ENCODE measurements around the gene ZFAND2B.
"Not testable (repeated sequence)": the region's sequence is repeated elsewhere in the genome, so short reads cannot be mapped to it uniquely, and the experiment has no call there.

The ZFAND2B gene

DNA sequence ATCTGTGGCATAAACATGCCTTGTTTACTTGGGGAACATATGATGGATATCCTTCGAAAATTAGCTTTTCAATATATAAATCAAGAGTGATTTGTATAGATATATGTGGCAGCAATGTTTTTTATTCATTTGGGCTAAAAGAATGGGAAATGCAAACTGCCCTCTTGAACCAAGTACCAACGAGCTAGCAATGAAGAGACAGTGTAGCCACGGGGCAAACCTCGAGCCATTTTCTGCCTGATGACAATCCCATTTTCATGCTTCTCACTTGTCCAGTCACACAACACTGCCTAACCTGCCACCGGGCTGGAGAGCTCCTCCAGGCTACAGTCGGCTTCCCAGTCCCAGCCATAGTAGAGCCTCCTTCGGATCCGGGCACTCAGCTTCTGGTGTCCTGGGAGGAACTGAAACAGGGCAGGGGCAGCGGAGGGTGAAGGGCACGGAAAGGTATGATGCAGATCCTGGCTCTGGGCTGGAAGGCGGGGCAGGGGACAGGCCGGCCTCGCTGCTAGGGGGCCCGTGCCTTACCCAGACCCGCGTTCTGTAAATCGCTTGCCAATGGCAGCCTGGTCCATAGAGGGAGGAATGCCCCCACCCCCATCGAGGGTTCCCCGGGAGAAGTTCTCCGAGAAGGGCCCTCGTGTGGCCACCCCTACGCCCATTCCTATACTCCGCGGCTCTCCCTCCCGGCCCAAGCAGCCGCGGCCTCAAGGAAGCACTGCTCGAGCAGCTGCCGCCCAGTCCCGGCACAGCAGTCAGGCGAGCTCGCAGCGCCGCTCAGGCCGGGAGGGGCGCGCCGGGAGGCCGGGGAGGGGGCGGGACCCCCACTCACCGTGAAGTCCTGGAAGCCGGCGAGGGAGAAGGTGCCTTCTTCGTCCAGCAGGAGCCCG, 30.4 kb upstream of the ZFAND2B start:
- peak; percentile 66 for DNase-seq (ENCODE audit: low spot score)

GRCh38 chr2:219176818-219177551, 29.6 kb upstream of the ZFAND2B start, which contains the start of gene CNPPD1:
Gene CNPPD1, minus strand, starts transcription at chr2:219176925. Its CDS starts 97 bp downstream, at chr2:219176828.
- DNase-seq (ENCODE audit: low spot score): peak; percentile 94

- peak; percentile 100 for DNase-seq (ENCODE audit: low spot score)
Observed at GRCh38 chr2:219177552-219178376, 28.8 kb upstream of the ZFAND2B start, which contains the start of gene RETREG2. Gene RETREG2, plus strand, starts transcription at chr2:219178275. Its CDS starts 78 bp downstream, at chr2:219178353.

GRCh38 chr2:219178377-219179175, 28.0 kb upstream of the ZFAND2B start:
- peak; percentile 67 for DNase-seq (ENCODE audit: low spot score)

- no peak for DNase-seq (ENCODE audit: low spot score)
Observed at GRCh38 chr2:219179601-219180465, 26.7 kb upstream of the ZFAND2B start.

- DNase-seq (ENCODE audit: low spot score): no peak
Observed at GRCh38 chr2:219180961-219181360, 25.6 kb upstream of the ZFAND2B start.

GRCh38 chr2:219181531-219181930, 25.1 kb upstream of the ZFAND2B start:
- DNase-seq (ENCODE audit: low spot score): no peak

DNA sequence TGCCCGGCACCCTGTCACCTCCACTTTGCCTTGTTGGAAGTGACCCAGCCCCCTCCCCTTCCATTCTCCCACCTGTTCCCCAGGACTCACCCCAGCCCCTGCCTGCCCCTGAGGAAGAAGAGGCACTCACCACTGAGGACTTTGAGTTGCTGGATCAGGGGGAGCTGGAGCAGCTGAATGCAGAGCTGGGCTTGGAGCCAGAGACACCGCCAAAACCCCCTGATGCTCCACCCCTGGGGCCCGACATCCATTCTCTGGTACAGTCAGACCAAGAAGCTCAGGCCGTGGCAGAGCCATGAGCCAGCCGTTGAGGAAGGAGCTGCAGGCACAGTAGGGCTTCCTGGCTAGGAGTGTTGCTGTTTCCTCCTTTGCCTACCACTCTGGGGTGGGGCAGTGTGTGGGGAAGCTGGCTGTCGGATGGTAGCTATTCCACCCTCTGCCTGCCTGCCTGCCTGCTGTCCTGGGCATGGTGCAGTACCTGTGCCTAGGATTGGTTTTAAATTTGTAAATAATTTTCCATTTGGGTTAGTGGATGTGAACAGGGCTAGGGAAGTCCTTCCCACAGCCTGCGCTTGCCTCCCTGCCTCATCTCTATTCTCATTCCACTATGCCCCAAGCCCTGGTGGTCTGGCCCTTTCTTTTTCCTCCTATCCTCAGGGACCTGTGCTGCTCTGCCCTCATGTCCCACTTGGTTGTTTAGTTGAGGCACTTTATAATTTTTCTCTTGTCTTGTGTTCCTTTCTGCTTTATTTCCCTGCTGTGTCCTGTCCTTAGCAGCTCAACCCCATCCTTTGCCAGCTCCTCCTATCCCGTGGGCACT, 24.0 kb upstream of the ZFAND2B start:
- no peak for DNase-seq (ENCODE audit: low spot score)

DNA sequence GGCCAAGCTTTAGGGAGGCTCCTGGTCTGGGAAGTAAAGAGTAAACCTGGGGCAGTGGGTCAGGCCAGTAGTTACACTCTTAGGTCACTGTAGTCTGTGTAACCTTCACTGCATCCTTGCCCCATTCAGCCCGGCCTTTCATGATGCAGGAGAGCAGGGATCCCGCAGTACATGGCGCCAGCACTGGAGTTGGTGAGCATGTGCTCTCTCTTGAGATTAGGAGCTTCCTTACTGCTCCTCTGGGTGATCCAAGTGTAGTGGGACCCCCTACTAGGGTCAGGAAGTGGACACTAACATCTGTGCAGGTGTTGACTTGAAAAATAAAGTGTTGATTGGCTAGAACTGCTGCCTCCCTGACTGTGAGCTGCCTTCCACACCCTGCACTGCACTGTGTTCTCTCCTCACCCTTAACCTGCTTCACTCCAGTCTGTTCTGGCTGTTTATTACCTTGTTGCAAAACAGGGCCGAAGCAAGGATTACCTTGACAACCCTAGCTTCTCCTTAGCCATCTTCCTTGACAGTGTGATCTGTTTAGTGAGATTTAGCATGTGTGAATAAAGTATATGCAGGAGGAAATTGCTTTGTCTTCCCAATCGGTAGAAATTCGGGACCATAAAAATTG, 23.3 kb upstream of the ZFAND2B start:
- no peak for DNase-seq (ENCODE audit: low spot score)

GRCh38 chr2:219184121-219184520, 22.5 kb upstream of the ZFAND2B start:
- DNase-seq (ENCODE audit: low spot score): no peak

DNA sequence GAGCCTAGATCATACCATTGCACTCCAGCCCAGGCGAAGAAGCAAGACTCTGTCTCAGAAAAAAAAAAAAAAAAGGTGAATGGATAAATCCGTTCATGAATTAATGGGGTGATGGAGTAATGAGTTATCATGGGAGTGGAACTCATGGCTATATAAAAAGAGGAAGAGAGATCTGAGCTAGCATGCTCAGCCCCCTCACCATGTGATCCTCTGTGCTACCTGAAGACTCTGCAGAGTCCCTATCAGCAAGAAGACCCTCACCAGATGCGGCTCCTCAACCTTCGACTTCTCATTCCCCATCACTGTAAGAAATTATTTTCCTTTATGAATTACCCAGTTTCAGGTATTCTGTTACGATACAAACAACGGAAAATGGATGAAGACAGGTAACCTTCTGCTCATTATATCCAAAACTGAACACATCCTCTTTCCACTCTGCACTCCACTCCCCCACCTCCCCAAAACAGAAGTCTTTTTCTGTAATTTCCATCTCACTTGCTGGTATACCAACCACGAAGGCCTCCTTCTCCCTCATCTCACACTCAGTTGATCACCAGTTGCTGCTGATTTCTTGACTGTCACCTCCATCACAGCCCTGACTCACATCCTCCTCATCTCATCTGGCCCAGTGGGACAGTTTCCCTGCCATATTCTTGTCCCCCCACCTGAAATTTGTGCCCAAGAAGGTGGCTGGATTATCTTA, 19.7 kb upstream of the ZFAND2B start:
- DNase-seq (ENCODE audit: low spot score): no peak

GRCh38 chr2:219197388-219197787, 9.2 kb upstream of the ZFAND2B start:
- no peak for DNase-seq (ENCODE audit: low spot score)

GRCh38 chr2:219198974-219199373, 7.6 kb upstream of the ZFAND2B start:
- DNase-seq (ENCODE audit: low spot score): no peak

DNA sequence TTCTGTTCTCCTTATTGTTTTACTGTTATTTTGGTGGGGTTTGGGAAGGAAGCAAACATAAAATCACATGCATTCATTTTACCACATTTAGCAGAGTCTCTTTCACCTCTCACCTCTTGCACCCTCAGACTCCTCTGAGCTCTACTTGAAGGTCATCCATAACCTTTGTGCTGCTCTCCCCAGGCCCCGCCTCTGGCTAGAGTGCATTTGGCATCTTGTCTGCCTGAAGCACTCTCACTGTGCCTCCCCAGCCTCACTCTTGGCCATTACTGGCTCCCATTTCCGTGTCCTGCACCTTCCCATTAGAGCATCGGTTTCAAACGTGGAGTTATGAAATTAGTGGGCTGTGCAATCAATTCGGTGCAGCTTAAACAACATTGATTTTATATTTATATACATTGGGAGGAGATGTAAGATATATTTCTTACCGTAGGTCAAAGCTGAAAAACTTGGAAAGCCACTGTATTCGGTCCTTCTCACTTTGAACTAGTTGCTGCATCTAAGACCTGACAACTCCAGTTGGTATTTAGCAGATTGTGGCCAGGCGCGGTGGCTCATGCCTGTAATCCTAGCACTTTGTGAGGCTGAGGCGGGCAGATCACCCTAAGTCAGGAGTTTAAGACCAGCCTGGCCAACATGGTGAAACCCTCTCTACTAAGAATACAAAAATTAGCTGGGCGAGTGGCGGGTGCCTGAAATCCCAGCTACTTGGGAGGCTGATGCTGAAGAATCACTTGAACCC, 6.9 kb upstream of the ZFAND2B start:
- no peak for DNase-seq (ENCODE audit: low spot score)

GRCh38 chr2:219200502-219201326, 5.9 kb upstream of the ZFAND2B start:
- not testable (repeated sequence) for DNase-seq (ENCODE audit: low spot score)

- not testable (repeated sequence) for DNase-seq (ENCODE audit: low spot score)
Observed at GRCh38 chr2:219201331-219201730, 5.3 kb upstream of the ZFAND2B start.

Data from GM03348 (cell line).